Coronary artery (tissue), 2 donors: Measurements from ENCODE around the gene WFIKKN1.

Experiments used
- DNase-seq: peaks from one replicate; pipeline ENCODE4 v3.0.0-alpha.2; 2017; ENCODE audit warnings: low spot score
- H3K27ac ChIP-seq, 2 donors: fragments of 200-600 bp; sonication (generic); one replicate each; pipeline ENCODE4 v1.5.1; 2016 to 2019
- H3K4me3 ChIP-seq: fragments of 200-600 bp; sonication (generic); 2 replicates; pipeline ENCODE4 v1.5.1; 2016; ENCODE audit warnings: mild to moderate bottlenecking, moderate library complexity
- CTCF ChIP-seq: fragments of 200-600 bp; sonication (generic); IDR thresholded peaks from one replicate; pipeline ENCODE4 v1.5.1; 2019; ENCODE audit warnings: antibody characterized with exemption

Gene WFIKKN1

GRCh38 chr16:625117-625976 is 5.4 kb upstream of the WFIKKN1 start:
- no peak overlapping the region for H3K27ac ChIP-seq
- DNase-seq = no peak
- H3K4me3 ChIP-seq = no peak overlapping the region
- TF ChIP-seq CTCF = no peak

- no peak for TF ChIP-seq CTCF
- DNase-seq = no peak
- no peak overlapping the region for H3K27ac ChIP-seq
- H3K4me3 ChIP-seq = no peak overlapping the region
Measured at GRCh38 chr16:625977-626765, 4.6 kb upstream of the WFIKKN1 start.

GRCh38 chr16:626787-627453 is 3.9 kb upstream of the WFIKKN1 start:
- no peak overlapping the region for H3K27ac ChIP-seq

GRCh38 chr16:627454-628239 is 3.1 kb upstream of the WFIKKN1 start:
- no peak for DNase-seq
- H3K27ac ChIP-seq = no peak overlapping the region
- TF ChIP-seq CTCF = no peak
- H3K4me3 ChIP-seq = no peak overlapping the region

More at GRCh38 chr16:626787-627453, 3.9 kb upstream of the WFIKKN1 start:
- TF ChIP-seq CTCF = no peak
- no peak for DNase-seq
- no peak overlapping the region for H3K4me3 ChIP-seq

- TF ChIP-seq CTCF = no peak
- H3K27ac ChIP-seq = no peak overlapping the region
Measured at GRCh38 chr16:628321-629061, 2.3 kb upstream of the WFIKKN1 start.

More at GRCh38 chr16:628321-629061, 2.3 kb upstream of the WFIKKN1 start:
- no peak overlapping the region for H3K4me3 ChIP-seq
- no peak for DNase-seq
